Parathyroid adenoma (tissue), 2 donors: ENCODE measurements around the gene RAPGEF6.

Source experiments
- H2AFZ ChIP-seq: fragments of 300-600 bp; sonication (generic); one replicate; pipeline ENCODE4 v1.7.0; 2017; ENCODE audit warnings: antibody characterized with exemption, mild to moderate bottlenecking
- H3K27ac ChIP-seq: fragments of 300-600 bp; sonication (generic); one replicate; pipeline ENCODE4 v1.7.0; 2017
- H3K27me3 ChIP-seq: fragments of 300-600 bp; sonication (generic); one replicate; pipeline ENCODE4 v1.7.0; 2017; ENCODE audit warnings: low read length; ENCODE audit not compliant: control insufficient read depth, insufficient read depth
- H3K36me3 ChIP-seq: fragments of 300-600 bp; sonication (generic); one replicate; pipeline ENCODE4 v1.7.0; 2017; ENCODE audit warnings: low read length; ENCODE audit not compliant: control insufficient read depth, insufficient read depth
- H3K4me1 ChIP-seq: fragments of 300-600 bp; sonication (generic); one replicate; pipeline ENCODE4 v1.7.0; 2017; ENCODE audit warnings: control low read depth
- H3K4me2 ChIP-seq: fragments of 300-600 bp; sonication (generic); one replicate; pipeline ENCODE4 v1.7.0; 2017; ENCODE audit warnings: low read length
- H3K4me3 ChIP-seq: fragments of 300-600 bp; sonication (generic); one replicate; pipeline ENCODE4 v1.7.0; 2017; ENCODE audit warnings: low read depth, low read length
- H3K79me2 ChIP-seq: fragments of 300-600 bp; sonication (generic); one replicate; pipeline ENCODE4 v1.7.0; 2017; ENCODE audit warnings: control low read depth
- H3K9ac ChIP-seq: fragments of 300-600 bp; sonication (generic); one replicate; pipeline ENCODE4 v1.7.0; 2017; ENCODE audit warnings: mild to moderate bottlenecking
- H3K9me3 ChIP-seq: fragments of 300-600 bp; sonication (generic); one replicate; pipeline ENCODE4 v1.7.0; 2017; ENCODE audit warnings: low read length; ENCODE audit not compliant: control insufficient read depth
- CTCF ChIP-seq: fragments of 300-600 bp; sonication (generic); IDR thresholded peaks from one replicate; pipeline ENCODE4 v1.7.0; 2017; ENCODE audit warnings: antibody characterized with exemption, mild to moderate bottlenecking
- donor health status: primary hyperparathyroidism.

RAPGEF6 gene

GRCh38 chr5:131378721-131379541 lies 256.1 kb downstream of the RAPGEF6 start:
- Histone ChIP-seq H3K9me3 (no peaks in the 10 kb centered on the region), H3K27ac (peak overlapping the region; percentile 67), H3K27me3 (no peaks in the 10 kb centered on the region), H3K4me2 (no peak overlapping the region), H3K9ac (no peak overlapping the region), H3K4me1 (peaks cover 24% of the 10 kb centered on the region), H2AFZ (no peak overlapping the region), H3K4me3 (no peak overlapping the region), H3K36me3 (no peaks in the 10 kb centered on the region), H3K79me2 (no peaks in the 10 kb centered on the region)
- no peak for TF ChIP-seq CTCF

DNA sequence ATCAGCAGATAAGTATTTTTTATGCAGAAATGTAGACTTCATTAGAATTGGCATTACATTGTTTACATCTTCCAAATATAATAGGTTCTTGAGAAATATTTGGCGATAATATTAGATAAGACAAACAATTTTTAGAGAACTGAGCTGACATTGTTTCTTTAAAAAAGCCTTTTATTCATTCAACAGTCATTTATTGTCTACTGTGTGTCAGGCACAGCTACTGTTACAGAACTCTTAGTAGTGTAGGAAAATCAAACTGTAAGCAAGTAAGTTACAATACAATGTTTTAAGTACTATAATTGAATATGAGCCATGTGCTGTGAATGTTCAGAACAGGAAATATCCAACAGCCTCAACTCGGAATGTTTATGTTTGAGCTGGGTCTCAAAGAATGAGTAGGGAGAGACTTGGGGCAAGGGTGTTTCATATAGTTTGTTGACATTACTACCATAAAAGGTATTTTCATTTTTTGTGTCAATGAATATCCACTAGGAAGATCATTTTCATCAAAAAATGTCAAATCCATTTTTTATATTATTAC lies 257.2 kb downstream of the RAPGEF6 start:
- H3K27me3 ChIP-seq: no peaks in the 10 kb centered on the region
- H3K9ac ChIP-seq: no peak overlapping the region
- H3K4me1 ChIP-seq: peaks cover 19% of the 10 kb centered on the region
- TF ChIP-seq CTCF: no peak
- H3K79me2 ChIP-seq: no peaks in the 10 kb centered on the region
- no peaks in the 10 kb centered on the region for H3K9me3 ChIP-seq
- no peaks in the 10 kb centered on the region for H3K36me3 ChIP-seq
- no peak overlapping the region for H3K4me3 ChIP-seq
- no peak overlapping the region for H3K4me2 ChIP-seq
- H3K27ac ChIP-seq: no peak overlapping the region
- H2AFZ ChIP-seq: no peak overlapping the region

DNA sequence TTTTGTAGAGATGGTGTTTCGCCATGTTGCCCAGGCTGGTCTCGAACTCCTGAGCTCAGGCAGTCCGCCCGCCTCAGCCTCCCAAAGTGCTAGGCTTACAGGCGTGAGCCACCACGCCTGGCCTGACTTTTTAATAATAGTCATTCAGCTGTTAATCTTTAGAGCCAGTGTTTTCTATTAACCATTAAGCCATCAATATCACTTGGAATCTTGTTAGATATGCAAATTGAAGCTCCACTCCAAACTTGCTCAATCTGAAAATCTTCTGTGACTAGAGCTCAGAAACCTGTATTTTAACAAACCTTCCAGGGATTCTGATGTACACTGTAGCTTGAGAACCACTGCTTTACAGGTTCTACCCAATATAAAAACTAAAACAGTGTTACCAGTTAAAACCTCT lies 257.7 kb downstream of the RAPGEF6 start:
- TF ChIP-seq CTCF: no peak
- Histone ChIP-seq H3K79me2 (no peaks in the 10 kb centered on the region), H3K27ac (no peak overlapping the region), H3K27me3 (no peaks in the 10 kb centered on the region), H3K9me3 (no peaks in the 10 kb centered on the region), H3K4me2 (no peak overlapping the region), H3K4me1 (peaks cover 14% of the 10 kb centered on the region), H3K4me3 (no peak overlapping the region), H3K36me3 (no peaks in the 10 kb centered on the region), H2AFZ (no peak overlapping the region), H3K9ac (no peak overlapping the region)

DNA sequence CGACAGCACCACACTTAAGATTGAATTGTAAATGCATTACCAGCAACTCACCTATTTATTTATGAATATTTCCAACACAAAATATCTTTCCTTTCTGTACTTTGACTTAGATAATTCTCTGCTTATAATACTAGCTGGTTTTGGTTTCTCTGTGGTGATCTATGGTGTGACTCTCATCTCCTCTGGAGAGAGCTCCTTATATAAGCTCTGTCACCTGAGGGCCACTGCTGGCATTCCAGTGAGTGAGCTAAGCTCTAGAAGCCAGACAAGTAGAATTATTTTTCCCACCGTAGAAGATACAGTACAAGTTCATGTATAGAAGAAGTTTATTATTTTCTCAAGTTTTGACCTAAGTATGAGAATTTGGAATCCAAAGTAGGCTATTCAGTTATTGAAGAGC lies 259.7 kb downstream of the RAPGEF6 start:
- H3K27me3 ChIP-seq: no peaks in the 10 kb centered on the region
- no peak overlapping the region for H3K27ac ChIP-seq
- no peak overlapping the region for H2AFZ ChIP-seq
- H3K36me3 ChIP-seq: no peaks in the 10 kb centered on the region
- H3K4me3 ChIP-seq: no peak overlapping the region
- no peaks in the 10 kb centered on the region for H3K4me1 ChIP-seq
- no peak for TF ChIP-seq CTCF
- H3K9me3 ChIP-seq: no peaks in the 10 kb centered on the region
- H3K79me2 ChIP-seq: no peaks in the 10 kb centered on the region
- H3K4me2 ChIP-seq: no peak overlapping the region
- no peak overlapping the region for H3K9ac ChIP-seq
